Duodenal mucosa (tissue), 2 donors: Measurements from ENCODE around the gene NPAS3.

Experiments
- H3K27ac ChIP-seq: one replicate; pipeline ENCODE4 v1.7.0; 2013; ENCODE audit warnings: low read depth, low read length
- H3K27me3 ChIP-seq, 2 donors: one replicate each; pipeline ENCODE4 v1.7.0; 2013; ENCODE audit warnings: low read length in 2 of 2, control low read depth in 1 of 2; ENCODE audit not compliant: insufficient read depth in 2 of 2, control insufficient read depth in 1 of 2
- H3K36me3 ChIP-seq, 2 donors: one replicate each; pipeline ENCODE4 v1.7.0; 2013; ENCODE audit warnings: low read length in 2 of 2, control low read depth in 1 of 2; ENCODE audit not compliant: insufficient read depth in 2 of 2, control insufficient read depth in 1 of 2
- H3K4me1 ChIP-seq, 2 donors: one replicate each; pipeline ENCODE4 v1.7.0; 2013; ENCODE audit warnings: low read length in 2 of 2, control low read depth in 1 of 2; ENCODE audit not compliant: insufficient read depth in 2 of 2, control insufficient read depth in 1 of 2
- H3K4me3 ChIP-seq, 2 donors: one replicate each; pipeline ENCODE4 v1.7.0; 2013; ENCODE audit warnings: low read length in 2 of 2, low read depth in 1 of 2
- H3K9ac ChIP-seq, 2 donors: one replicate each; pipeline ENCODE4 v1.7.0; 2013; ENCODE audit warnings: low read length in 2 of 2, low read depth in 1 of 2
- H3K9me3 ChIP-seq, 2 donors: one replicate each; pipeline ENCODE4 v1.7.0; 2013; ENCODE audit warnings: low read length in 2 of 2, control low read depth in 1 of 2; ENCODE audit not compliant: control insufficient read depth in 1 of 2

NPAS3 gene

DNA sequence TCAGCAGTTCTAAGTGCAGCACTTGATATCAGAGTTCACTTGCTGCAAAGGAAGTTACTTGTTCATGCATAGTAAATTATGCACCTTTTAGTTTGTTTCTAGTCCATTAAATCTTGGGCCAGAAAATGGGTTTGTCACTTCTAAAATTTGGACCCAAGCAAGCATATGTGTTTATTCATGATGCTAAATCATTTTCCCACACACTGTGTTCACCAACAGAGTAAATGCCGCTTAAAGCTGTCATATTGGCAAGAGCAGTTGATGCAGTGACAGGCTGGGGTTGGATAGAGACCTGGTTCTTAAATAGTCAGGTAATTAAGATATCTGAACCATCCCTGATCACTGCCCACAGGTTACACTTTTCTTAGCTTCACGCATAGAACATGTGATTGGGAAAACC, 602.5 kb downstream of the NPAS3 start:
- Histone ChIP-seq H3K27me3 (no peaks in the 10 kb centered on the region), H3K9ac (no peak overlapping the region), H3K4me1 (no peaks in the 10 kb centered on the region), H3K27ac (no peak overlapping the region), H3K9me3 (no peaks in the 10 kb centered on the region), H3K4me3 (no peak overlapping the region), H3K36me3 (no peaks in the 10 kb centered on the region)

DNA sequence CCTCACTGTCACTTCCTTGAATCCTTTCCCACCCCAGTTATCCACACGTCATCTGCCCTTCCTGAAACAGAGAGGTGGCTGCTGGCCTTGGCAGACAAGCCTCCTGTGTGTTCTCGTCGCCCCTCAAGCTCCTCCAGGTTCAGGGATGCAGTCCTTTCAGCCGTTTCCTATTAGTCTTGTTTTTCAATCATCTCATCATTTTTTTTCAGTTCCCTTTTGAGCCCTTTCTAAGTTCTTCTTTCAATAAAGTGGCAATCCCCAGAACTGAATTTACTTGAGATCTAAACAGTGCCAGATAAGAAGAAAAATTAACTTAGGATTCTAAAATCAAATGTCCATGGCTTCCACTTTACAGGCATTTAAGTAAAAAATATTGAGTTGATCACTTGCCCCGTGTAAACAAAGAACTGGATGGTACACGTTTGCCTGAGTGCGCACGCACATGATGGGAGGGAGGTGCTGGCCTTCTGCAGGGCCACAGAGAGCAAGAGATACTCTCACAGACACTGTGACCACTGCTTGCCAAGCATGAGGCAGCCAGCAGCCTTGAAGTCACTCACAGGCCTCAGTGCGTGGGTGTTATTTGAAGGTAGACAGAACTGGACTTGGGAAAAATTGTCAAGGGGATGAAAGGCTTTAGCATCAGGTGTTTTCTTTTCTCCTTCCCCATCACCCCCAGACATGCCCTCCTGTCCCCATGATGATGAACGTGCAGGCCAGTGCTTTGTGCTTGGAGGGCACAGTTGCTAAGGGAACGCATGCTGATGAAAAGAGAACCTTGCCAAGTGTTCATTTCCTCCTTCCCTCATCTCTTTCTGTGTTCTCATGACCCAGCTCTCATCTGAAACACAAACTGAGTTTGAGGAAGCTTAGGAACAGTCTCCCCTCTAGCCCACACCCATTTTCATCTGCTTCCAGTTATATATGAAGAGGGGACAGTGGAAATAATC, 603.9 kb downstream of the NPAS3 start:
- Histone ChIP-seq H3K27ac (no peak overlapping the region), H3K4me3 (no peak overlapping the region), H3K9me3 (no peaks in the 10 kb centered on the region), H3K4me1 (no peaks in the 10 kb centered on the region), H3K9ac (no peak overlapping the region), H3K27me3 (no peaks in the 10 kb centered on the region), H3K36me3 (no peaks in the 10 kb centered on the region)

DNA sequence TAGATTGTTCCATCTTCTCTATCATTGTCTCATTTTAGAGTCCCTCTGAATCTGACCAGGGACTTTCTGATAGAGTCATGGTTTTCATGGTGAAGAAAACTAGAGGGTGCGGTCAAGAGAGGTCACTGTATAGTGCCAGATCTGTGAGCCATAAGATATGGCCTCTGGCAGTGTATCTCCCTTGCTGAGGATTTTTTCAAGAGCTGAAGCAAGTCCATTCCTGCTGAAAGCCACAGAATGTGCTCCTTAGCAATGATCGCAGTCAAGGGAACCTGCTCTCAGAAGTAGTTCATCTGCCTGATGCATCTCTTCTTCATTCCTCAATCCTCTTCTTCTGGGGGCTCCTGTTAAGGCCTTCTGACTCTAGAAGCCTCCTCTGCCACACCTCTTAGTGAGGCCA, 607.0 kb downstream of the NPAS3 start:
- Histone ChIP-seq H3K27me3 (no peaks in the 10 kb centered on the region), H3K9ac (no peak overlapping the region), H3K4me1 (no peaks in the 10 kb centered on the region), H3K4me3 (no peak overlapping the region), H3K36me3 (no peaks in the 10 kb centered on the region), H3K9me3 (no peaks in the 10 kb centered on the region), H3K27ac (no peak overlapping the region)

DNA sequence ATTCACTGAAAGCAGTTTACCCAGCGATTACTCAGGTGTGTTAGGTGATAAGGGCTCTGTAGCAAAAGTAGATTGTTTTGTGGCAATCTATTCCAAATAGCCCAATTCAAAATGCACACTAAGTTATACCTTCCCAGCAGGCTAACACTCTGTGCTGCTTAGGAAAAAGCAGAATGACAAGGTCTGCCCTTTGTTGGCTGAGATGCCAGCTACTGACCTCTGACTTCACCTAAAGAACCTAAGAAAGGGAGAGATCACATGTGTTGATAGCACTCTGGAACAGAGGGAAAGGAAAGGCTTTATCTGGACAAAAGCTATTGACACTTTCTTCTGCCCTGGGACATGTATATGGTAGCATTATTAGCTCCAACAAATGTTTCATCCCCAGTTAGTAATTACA, 609.9 kb downstream of the NPAS3 start:
- Histone ChIP-seq H3K27ac (no peak overlapping the region), H3K4me3 (no peak overlapping the region), H3K27me3 (no peaks in the 10 kb centered on the region), H3K36me3 (no peaks in the 10 kb centered on the region), H3K9me3 (no peaks in the 10 kb centered on the region), H3K4me1 (no peaks in the 10 kb centered on the region), H3K9ac (no peak overlapping the region)

DNA sequence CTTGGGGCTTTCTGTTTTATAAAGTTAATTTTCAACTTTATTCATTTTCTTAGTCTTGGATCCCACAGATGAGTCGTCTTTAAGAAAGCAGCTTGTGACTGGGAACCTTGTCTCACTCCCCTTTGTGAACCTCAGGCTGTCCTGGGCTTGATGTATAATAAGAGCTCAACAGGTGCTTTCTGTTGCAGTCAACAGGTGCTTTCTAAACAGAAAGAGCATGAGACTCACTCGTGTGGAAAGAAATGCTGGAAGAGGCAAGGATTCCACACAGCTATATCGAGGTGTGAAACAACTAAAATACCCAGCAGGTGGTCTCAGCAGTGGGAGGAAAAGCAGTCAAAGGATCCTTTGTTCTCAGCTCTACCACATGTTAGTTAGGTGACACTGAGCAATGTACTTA, 613.3 kb downstream of the NPAS3 start:
- Histone ChIP-seq H3K27me3 (no peaks in the 10 kb centered on the region), H3K9me3 (no peaks in the 10 kb centered on the region), H3K4me1 (peaks cover under 1 to 9% of the 10 kb centered on the region in 2 donors), H3K36me3 (no peaks in the 10 kb centered on the region), H3K9ac (no peak overlapping the region), H3K27ac (no peak overlapping the region), H3K4me3 (no peak overlapping the region)

DNA sequence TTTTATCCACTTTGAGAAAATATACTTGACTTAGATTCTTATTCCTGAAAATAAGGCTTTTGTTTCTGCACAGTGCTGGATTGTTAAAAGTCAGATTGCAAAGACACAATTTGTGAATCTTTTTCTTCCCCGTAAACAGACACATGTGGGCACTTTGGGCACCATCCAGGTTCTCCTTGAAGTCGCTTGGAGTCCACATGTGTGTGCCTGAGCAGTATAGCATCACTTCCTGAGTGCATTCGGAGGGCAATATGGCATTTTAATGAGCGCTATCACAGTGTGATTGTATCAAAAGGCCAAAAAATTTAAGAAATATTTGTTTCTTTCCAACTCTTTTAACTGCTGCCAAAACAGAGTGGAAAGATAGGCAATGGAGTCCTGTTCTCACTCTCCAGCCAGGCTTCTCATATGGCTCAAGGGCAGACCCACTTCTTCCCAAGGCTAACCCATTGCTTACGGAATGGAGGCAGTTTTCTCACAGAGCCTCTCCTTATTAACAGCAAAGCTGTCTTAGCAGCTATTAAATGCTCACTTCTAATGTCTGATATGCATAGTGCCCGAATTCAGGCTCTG, 615.1 kb downstream of the NPAS3 start:
- Histone ChIP-seq H3K4me3 (no peak overlapping the region), H3K27me3 (no peaks in the 10 kb centered on the region), H3K27ac (no peak overlapping the region), H3K4me1 (peaks cover 5 to 13% of the 10 kb centered on the region in 2 donors), H3K36me3 (no peaks in the 10 kb centered on the region), H3K9me3 (no peaks in the 10 kb centered on the region), H3K9ac (no peak overlapping the region)

DNA sequence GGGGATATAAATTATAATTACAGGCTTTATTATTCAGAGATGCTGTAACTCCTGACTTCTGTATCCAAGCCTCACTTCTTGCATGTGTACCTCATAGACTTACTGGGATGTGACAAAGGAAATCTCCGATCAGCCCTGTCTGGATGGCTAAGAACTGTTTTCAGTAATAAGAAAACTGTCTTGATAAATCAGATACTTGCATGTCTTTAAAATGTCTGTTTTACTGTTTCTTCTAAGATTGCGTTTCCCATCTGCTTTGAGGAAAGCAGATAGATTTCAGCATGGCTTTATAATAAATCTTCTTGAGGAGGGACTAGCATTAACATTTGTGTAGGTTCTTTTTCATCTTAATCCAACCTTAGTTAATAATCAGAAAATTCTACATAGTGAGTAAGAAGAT, 616.3 kb downstream of the NPAS3 start:
- Histone ChIP-seq H3K36me3 (no peaks in the 10 kb centered on the region), H3K4me3 (no peak overlapping the region)

DNA sequence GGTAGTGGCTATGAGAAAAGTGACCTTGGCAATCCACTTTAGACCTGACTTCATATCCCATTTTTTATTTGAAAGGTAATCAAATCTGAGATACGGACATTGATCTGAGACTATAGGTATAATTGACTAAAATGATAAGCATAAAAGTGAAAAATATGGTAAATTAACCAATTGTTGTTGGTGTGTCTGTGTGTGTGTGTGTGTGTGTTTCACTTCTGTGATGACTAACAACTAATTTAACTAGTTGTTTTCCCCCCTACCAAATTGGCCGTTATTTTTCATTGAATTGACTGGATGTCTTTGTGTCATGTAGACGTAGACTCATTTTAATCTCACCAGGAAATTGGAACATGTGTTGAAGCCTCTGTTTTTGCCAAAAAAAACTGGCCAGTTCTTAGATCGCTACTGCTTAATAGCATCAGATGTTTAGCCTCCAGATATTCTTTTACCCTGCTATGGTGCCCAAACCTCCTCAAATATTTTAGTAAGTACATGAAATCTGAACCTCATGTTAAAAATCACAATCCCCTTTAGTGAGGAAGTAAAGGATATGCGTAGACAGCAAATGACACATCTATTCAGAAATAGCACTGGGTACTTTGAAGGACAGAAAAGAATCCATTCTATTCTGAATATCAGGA, 617.2 kb downstream of the NPAS3 start:
- no peak overlapping the region for H3K9ac ChIP-seq
- no peaks in the 10 kb centered on the region for H3K36me3 ChIP-seq
- no peak overlapping the region for H3K27ac ChIP-seq
- no peaks in the 10 kb centered on the region for H3K9me3 ChIP-seq
- no peaks in the 10 kb centered on the region for H3K27me3 ChIP-seq
- peaks cover 5 to 13% of the 10 kb centered on the region in 2 donors for H3K4me1 ChIP-seq
- no peak overlapping the region for H3K4me3 ChIP-seq

More for the DNA sequence above, 616.3 kb downstream of the NPAS3 start:
- Histone ChIP-seq H3K4me1 (peaks cover 5 to 13% of the 10 kb centered on the region in 2 donors), H3K27ac (no peak overlapping the region), H3K9me3 (no peaks in the 10 kb centered on the region), H3K9ac (no peak overlapping the region), H3K27me3 (no peaks in the 10 kb centered on the region)

DNA sequence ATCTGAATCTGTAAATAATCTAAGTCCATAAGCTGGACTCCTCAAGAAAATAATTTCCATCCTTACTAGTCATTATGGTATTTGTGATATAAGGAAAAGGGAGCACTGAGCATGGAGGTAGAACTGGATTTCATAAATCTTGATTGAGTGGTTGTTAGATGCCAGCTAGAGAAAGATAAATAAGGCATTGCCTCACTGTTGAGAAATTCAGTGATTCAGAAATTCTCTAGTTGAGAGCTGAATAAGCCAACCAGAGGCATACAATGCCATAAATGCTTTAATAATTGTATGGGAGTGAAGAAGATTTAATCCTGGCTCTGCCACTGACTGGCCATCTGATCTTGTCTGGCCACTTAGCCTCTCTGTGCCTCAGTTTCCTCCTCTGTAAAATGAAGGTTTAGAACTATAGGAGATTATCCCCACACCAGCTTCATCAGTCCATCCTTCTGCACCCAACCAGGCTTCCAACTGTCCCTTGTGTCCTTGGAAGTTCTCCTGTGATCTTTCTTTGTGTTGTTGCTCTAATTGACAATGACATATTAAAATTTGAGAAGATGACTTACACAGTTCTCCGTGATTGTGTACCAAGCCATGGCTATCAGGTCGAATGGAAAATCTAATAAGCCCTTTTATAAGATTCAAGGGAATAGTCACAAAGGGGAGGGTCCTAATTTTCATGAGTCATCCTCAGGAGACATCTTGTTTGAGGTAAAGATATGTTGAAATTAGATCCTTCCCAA, 617.9 kb downstream of the NPAS3 start:
- H3K4me3 ChIP-seq, result no peak overlapping the region
- H3K36me3 ChIP-seq, result no peaks in the 10 kb centered on the region
- no peak overlapping the region for H3K9ac ChIP-seq
- H3K27ac ChIP-seq, result no peak overlapping the region
- no peaks in the 10 kb centered on the region for H3K27me3 ChIP-seq
- H3K9me3 ChIP-seq, result no peaks in the 10 kb centered on the region
- H3K4me1 ChIP-seq, result peaks cover 5 to 13% of the 10 kb centered on the region in 2 donors
